Measurements from ENCODE around the gene RAP1GAP.

DNA sequence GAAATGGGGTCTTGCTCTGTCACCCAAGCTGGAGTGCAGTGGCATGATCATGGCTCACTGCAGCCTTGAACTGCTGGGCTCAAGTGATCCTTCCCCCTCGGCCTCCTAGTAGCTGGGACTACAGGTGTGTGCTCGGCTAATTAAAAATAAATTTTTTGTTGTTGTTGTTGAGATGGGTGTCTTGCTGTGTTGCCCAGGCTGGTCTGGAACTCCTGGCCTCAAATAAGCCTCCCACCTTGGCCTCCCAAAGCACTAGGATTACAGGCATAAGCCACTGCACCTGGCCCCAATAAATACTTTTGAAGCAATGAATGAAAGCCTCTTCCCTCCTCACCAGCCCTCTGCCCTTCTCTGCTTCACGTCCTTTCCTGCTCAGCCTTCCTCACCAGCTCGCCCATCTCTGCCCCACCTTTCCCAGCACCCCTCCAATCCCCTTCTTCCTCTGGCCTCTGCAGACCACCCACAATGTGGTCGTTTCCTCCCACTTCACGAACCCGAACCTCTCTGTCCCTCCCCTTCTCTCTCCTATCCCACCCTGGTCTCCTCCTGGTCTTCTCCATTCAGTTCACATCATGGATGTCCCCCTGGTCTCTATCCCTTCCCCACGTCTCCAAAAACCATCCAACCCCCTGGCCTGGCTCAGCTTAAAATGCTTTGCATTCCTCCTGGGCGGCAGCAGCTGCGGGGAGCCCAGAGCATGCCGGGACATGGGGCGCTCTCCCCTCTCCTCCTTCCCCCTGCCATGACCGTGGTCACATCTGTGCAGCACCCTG is 38.4 kb downstream of the RAP1GAP start:
- TF ChIP-seq, protein P1, sequence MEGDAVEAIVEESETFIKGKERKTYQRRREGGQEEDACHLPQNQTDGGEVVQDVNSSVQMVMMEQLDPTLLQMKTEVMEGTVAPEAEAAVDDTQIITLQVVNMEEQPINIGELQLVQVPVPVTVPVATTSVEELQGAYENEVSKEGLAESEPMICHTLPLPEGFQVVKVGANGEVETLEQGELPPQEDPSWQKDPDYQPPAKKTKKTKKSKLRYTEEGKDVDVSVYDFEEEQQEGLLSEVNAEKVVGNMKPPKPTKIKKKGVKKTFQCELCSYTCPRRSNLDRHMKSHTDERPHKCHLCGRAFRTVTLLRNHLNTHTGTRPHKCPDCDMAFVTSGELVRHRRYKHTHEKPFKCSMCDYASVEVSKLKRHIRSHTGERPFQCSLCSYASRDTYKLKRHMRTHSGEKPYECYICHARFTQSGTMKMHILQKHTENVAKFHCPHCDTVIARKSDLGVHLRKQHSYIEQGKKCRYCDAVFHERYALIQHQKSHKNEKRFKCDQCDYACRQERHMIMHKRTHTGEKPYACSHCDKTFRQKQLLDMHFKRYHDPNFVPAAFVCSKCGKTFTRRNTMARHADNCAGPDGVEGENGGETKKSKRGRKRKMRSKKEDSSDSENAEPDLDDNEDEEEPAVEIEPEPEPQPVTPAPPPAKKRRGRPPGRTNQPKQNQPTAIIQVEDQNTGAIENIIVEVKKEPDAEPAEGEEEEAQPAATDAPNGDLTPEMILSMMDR (IDR thresholded peaks at IDR 0.05): no peak
- no peak for TF ChIP-seq POLR2A (IDR thresholded peaks at IDR 0.05)
